Measurements from ENCODE around the gene TRPV5. TPM values are rescaled to one million over a fixed set of nuclear protein-coding genes. Genes with fewer than 3 reads are reported as not detected.

Gene TRPV5
- total RNA-seq, 4 donors from 2014 or later, result not detected

- intact Hi-C loops (cut with DNase I), result loop anchor here (10.0 kb wide), 1 partner anchor 121 kb away; no protein-coding TSS in a partner anchor
- Histone ChIP-seq H3K36me3 (no peaks in the 10 kb centered on the region), H3K4me1 (peaks cover 5 to 6% of the 10 kb centered on the region in 2 donors), H3K27me3 (no peaks in the 10 kb centered on the region), H3K4me3 (replicated peaks in 1 of 3) (no peak overlapping the region), H3K27ac (no peak overlapping the region), H3K9me3 (no peaks in the 10 kb centered on the region)
- 78 to 85% methylated on average over 4 of the region's 4 CpGs for WGBS, 2 donors
- TF ChIP-seq, protein P1, sequence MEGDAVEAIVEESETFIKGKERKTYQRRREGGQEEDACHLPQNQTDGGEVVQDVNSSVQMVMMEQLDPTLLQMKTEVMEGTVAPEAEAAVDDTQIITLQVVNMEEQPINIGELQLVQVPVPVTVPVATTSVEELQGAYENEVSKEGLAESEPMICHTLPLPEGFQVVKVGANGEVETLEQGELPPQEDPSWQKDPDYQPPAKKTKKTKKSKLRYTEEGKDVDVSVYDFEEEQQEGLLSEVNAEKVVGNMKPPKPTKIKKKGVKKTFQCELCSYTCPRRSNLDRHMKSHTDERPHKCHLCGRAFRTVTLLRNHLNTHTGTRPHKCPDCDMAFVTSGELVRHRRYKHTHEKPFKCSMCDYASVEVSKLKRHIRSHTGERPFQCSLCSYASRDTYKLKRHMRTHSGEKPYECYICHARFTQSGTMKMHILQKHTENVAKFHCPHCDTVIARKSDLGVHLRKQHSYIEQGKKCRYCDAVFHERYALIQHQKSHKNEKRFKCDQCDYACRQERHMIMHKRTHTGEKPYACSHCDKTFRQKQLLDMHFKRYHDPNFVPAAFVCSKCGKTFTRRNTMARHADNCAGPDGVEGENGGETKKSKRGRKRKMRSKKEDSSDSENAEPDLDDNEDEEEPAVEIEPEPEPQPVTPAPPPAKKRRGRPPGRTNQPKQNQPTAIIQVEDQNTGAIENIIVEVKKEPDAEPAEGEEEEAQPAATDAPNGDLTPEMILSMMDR (IDR thresholded peaks at IDR 0.05), result no peak
- TF ChIP-seq POLR2A (IDR thresholded peaks at IDR 0.05), result no peak
- DNase-seq, result no peak
These were observed 49.3 kb downstream of the TRPV5 start for GRCh38 chr7:142884286-142884640.

GRCh38 chr7:142883571-142884285, 49.8 kb downstream of the TRPV5 start:
- no peak for DNase-seq
- no peaks in the 10 kb centered on the region for H3K9me3 ChIP-seq
- H3K27me3 ChIP-seq, result no peaks in the 10 kb centered on the region
- H3K27ac ChIP-seq, result no peak overlapping the region
- H3K4me3 ChIP-seq (replicated peaks in 1 of 3), result no peak overlapping the region
- H3K36me3 ChIP-seq, result no peaks in the 10 kb centered on the region
- peaks cover 5 to 6% of the 10 kb centered on the region in 2 donors for H3K4me1 ChIP-seq
- no peak for TF ChIP-seq POLR2A (IDR thresholded peaks at IDR 0.05)
- TF ChIP-seq, protein P1 (IDR thresholded peaks at IDR 0.05), result no peak
- intact Hi-C loops (cut with DNase I), result loop anchor here (10.0 kb wide), 1 partner anchor 121 kb away; no protein-coding TSS in a partner anchor
- 86 to 87% methylated on average over 7 of the region's 7 CpGs for WGBS, 2 donors

GRCh38 chr7:142883145-142883544, 50.4 kb downstream of the TRPV5 start:
- no peak for DNase-seq
- TF ChIP-seq POLR2A (IDR thresholded peaks at IDR 0.05), result no peak
- TF ChIP-seq, protein P1 (IDR thresholded peaks at IDR 0.05), result no peak
- H3K4me1 ChIP-seq, result peaks cover 5 to 6% of the 10 kb centered on the region in 2 donors
- no peaks in the 10 kb centered on the region for H3K36me3 ChIP-seq
- intact Hi-C loops (cut with DNase I), result loop anchor here (10.0 kb wide), 1 partner anchor 122 kb away; no protein-coding TSS in a partner anchor
- H3K4me3 ChIP-seq (replicated peaks in 1 of 3), result no peak overlapping the region
- WGBS, 2 donors, result 83 to 92% methylated on average over 10 of the region's 10 CpGs
- H3K27me3 ChIP-seq, result no peaks in the 10 kb centered on the region
- H3K9me3 ChIP-seq, result no peaks in the 10 kb centered on the region
- no peak overlapping the region for H3K27ac ChIP-seq

GRCh38 chr7:142882338-142882678, 51.2 kb downstream of the TRPV5 start:
- Histone ChIP-seq H3K27me3 (no peaks in the 10 kb centered on the region), H3K4me3 (replicated peaks in 1 of 3) (no peak overlapping the region), H3K9me3 (no peaks in the 10 kb centered on the region), H3K4me1 (peaks cover 5 to 6% of the 10 kb centered on the region in 2 donors), H3K36me3 (no peaks in the 10 kb centered on the region), H3K27ac (no peak overlapping the region)
- TF ChIP-seq, protein P1 (IDR thresholded peaks at IDR 0.05), result no peak
- TF ChIP-seq POLR2A (IDR thresholded peaks at IDR 0.05), result no peak
- intact Hi-C loops (cut with DNase I), result loop anchor here (10.0 kb wide), 1 partner anchor 122 kb away; no protein-coding TSS in a partner anchor
- DNase-seq, result no peak
- 89% methylated on average over 5 of the region's 5 CpGs for WGBS, 2 donors

- intact Hi-C loops (cut with DNase I), result loop anchor here (10.0 kb wide), 1 partner anchor 123 kb away; no protein-coding TSS in a partner anchor
- 87 to 89% methylated on average over 9 of the region's 9 CpGs for WGBS, 2 donors
- no peak for DNase-seq
These were observed 51.8 kb downstream of the TRPV5 start for GRCh38 chr7:142881586-142882337.

More at GRCh38 chr7:142881586-142882337, 51.8 kb downstream of the TRPV5 start:
- Histone ChIP-seq H3K27me3 (no peaks in the 10 kb centered on the region), H3K27ac (no peak overlapping the region), H3K4me1 (peaks cover 5 to 6% of the 10 kb centered on the region in 2 donors), H3K36me3 (no peaks in the 10 kb centered on the region), H3K4me3 (replicated peaks in 1 of 3) (no peak overlapping the region), H3K9me3 (no peaks in the 10 kb centered on the region)
- TF ChIP-seq, protein P1 (IDR thresholded peaks at IDR 0.05), result no peak
- TF ChIP-seq POLR2A (IDR thresholded peaks at IDR 0.05), result no peak
